NCI-H2171 treated with DMSO at 0.1 percent for 48 hours (cell line): Measurements from ENCODE around the gene ELK4.
A peak's percentile ranks its signal among the peaks of the same experiment; 100 is the strongest.
"Not testable (repeated sequence)": the region's sequence is repeated elsewhere in the genome, so short reads cannot be mapped to it uniquely, and the experiment has no call there.

Experiments
- DNase-seq: peaks from one replicate; lab custom pipeline; 2025; lab: John Stamatoyannopoulos, UW

ELK4 gene

DNA sequence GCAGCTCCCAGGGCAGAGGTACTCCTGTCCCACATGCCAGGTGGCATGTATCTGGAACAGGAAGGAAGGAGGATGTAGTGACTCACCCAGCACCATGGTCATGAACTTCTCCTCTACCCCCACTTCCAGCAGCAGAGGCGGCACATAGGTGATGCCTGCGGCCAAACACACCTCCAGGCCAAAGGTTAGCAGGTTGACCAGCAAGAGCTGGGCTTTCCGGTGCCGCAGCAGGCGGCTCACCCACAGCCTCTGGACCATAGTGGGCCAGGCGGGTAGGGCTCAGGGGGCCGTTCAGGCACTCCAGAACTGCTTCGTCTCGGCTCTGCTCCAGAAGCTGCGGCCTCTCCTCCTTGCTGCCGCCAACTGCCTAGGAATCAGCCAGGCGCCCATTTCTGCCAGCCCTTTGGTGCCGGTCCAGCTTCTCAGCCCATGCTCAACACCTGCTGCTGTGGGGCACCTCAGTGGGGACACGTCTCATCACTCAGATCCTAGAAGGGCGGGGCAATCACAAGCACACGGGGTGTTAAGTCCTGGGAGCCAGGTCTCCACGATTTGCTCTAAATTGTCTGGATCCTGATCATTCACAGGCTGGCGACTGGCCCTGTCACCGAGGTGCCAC is 32.7 kb upstream of the ELK4 start:
- no peak for DNase-seq

DNA sequence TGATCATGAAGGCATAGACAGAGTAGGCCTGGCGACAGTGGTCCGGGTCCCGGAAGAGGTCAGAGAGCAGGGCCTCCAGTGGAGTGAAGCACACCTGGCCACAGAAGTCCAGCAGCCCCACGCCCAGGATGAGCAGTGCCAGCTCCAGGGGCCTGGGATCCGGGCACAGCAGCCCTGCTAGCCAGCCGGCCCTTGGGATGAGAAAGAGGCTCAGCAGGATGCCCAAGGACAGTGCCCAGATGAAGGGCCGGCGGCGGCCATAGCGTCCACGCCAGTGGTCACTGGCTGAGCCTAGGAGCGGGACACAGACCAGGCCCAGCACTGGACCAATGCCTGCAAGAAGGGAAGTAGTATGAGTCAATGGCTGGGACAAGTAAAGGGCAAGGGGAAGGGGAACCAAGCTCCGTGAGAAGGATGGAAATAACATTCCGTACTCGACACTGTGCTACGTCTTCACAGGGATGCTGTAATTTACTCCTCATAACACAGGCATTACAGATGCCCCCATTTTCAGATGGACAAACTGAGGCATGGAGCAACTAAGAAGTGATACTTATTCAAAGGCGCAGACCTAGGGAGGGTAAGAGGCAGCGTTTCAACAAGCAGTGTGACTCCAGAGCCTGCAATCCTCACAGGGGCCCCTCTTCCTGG is 31.6 kb upstream of the ELK4 start:
- DNase-seq, result no peak

DNA sequence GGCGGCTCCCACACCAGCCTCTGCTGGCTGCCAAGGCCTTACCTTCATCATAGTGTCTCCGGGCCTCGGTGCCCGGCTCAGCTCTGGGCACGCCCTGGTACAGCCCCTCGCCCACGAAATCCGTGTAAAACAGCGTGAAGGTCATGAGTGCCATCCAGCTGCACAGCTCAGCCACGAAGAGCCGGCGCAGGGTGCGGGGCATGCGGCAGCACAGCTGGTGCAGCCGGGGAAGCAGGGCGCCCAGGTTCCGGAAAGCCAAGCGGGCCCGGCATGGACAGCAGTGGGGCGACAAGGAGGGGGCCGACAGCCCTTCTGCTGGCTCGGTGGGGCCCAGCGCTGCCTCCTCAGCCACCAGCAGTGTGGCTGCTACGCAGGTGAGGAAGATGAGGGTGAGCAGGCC is 31.0 kb upstream of the ELK4 start:
- DNase-seq, result no peak

DNA sequence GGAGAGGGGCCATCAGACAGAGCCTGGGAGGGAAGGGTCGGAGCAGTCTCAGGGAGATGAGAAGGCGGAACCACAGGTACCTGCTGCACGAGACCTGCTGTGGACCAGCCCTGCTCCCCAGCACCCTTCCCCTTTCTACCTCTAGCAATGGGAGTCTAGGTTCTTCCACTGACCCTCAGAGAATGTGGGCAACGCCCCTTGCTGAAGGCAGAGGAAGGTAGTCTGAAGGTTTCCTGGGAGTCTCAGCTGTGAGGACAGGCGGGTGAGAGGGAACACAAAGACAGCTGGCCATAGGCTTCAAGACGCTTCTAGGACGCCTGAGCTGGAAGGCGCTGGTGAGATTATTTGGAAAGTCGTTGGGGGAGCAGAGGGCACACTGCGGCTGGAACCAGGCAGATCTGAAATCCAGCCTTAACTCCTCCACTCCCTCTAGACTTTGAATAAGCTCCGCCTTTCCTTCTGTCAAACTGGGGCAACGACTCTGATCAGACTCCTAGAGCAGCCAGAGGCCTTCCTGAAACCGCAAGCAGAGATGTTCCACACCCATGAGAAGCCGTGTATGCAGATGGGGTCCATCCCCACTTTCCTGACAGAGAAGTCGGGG is 30.4 kb upstream of the ELK4 start:
- DNase-seq, result peak; percentile 69

DNA sequence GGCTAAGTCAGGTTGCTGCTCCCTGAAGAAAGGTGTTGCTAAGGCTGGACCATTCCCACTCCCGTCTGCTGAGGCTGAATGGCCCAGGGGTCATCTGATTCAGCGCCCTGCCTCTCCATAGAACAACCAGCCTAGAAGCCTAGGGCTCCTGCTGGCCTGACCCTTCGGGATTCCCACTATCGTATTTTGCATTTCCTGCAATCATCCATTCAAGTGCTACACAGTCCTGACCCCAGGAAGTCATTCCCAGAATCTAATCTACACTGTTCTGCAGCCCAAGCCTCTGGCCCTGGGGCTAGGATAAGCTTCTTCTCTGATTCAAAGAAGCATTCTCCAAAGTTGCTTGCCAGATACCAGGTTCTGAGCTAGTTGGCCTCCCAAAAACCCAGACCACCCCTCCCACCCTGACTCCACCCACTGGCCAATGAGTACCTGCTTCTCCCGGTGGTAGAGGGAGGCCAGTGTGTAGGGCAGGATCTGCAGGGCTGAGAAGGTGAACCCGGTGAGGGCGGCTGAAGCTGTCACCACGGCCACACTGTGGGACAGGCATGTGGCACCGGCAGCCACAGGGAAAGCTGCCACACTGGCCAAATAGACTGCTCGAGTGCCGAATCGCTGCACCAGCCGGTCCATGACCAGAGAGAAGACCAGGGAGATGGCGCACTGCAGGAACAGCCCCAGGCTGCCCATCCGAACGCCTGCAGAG is 29.8 kb upstream of the ELK4 start:
- no peak for DNase-seq

DNA sequence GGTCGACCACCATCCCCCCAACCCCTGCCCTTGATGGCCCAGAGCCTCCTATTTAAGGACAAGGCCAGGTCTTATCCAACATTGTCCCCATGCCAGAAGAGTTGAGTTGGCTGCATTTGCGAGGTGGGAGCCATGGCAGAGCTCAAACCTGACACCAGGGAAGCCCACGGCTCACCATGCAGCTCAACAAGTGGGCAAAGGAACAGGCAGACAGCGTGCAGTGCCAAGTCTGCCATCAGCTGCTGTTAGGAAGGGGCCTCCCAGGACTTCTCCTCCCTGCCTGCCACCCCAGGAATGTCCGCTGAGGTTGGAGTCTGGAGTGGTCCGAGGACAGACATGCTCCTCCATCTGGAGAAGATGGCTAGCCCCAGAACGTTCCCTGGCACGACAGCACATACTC is 28.6 kb upstream of the ELK4 start:
- DNase-seq, result no peak

DNA sequence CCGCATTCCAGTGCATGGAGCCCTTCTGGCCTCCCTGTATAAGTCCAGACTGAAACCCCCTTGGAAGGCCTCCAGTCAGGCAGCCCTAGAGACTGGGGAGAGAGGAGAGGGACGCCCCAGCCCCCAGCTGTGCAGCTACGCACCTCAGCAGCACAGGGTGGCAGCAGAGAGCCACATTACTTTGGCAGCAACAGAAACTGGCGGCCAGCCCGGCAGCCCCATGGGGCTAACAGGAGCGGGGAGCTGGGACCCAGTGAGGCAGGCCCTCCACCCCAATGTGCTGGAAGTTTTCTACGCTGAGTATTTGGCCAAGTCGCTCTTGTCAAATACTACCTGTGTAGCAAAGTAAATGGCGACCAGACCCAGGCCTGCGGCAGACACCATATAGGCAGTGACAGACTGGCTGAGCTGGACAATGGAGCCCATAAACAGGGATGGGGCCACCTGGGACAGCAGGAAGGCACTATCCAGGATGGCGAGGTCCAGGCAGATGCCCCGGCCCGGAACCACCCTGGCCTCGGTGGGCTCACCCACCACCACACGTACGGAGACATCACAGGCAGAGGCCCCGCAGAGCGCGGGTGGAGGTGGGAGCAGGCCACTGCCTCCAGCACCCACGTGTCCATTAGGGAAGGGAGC is 27.3 kb upstream of the ELK4 start:
- DNase-seq, result peak; percentile 75

DNA sequence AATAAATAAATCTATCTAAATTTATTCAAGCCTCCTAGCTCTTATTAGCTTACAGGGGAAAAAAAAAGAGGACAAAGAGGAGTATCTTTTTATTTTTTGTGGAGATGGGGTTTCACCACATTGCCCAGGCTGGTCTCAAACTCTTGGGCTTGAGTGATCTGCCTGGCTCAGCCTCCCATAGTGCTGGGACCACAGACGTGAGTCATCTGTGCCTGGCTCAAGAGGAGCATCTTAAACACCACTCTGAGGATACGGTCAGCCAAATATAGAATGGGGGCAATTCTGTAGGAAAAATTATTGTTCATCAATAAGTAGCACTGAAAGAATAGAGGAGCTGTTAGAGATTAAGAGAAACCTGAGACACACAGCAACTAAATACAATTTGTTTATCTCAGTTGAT is 24.4 kb upstream of the ELK4 start:
- DNase-seq, result peak; percentile 41

DNA sequence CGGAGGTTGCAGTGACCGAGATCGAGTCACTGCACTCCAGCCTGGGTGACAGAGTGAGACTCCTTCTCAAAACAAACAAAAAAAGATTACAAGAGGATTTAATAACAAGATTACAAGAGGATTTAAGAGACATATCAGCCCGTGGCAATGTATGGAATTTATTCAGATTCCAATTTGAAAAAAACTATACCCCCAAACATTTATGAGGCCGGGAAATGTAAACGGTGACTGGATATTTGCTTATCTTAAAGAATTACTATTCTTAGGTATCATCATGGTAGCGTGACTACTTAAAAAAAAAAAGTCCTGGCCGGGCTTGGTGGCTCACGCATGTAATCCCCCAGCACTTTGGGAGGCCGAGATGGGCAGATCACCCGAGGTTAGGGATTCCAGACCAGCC is 21.2 kb upstream of the ELK4 start:
- DNase-seq, result no peak

DNA sequence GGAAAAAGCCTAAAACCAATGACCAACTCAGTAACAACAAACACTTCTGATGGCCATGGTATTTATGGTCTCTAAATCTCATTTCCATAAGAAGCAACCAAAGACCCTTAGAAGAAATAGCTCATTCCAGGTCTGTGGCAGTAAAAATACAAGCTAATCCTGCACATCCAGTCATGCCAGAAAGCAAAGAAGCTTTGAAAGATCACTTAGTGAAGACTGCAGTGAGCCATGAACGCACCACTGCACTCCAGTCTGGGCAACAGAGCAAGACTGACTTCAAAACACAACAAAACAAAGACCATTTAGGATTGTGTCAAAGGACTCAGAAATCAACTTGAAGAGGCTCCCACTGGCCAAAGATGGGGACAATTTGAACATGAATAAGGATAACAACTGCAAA is 18.4 kb upstream of the ELK4 start:
- peak; percentile 30 for DNase-seq

DNA sequence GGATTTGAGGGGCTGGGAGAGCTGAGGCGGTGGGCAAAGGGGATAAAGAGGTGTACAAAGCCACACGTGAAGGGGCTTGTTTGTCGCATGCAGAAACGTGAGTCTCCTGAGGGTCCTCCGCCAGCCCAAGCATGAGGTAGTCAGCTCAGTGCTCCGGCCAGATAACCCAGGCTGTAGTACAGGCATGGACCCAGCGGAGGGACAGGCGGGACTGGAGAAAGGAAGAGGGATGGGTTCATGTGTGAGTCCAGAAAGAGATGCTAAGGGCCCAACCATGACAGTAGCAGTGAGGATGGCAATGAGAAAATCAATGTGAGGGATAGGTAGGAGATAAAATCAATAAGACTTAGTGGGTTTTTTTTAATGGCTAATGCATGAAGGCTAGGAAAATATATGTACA is 13.7 kb upstream of the ELK4 start:
- DNase-seq, result no peak

DNA sequence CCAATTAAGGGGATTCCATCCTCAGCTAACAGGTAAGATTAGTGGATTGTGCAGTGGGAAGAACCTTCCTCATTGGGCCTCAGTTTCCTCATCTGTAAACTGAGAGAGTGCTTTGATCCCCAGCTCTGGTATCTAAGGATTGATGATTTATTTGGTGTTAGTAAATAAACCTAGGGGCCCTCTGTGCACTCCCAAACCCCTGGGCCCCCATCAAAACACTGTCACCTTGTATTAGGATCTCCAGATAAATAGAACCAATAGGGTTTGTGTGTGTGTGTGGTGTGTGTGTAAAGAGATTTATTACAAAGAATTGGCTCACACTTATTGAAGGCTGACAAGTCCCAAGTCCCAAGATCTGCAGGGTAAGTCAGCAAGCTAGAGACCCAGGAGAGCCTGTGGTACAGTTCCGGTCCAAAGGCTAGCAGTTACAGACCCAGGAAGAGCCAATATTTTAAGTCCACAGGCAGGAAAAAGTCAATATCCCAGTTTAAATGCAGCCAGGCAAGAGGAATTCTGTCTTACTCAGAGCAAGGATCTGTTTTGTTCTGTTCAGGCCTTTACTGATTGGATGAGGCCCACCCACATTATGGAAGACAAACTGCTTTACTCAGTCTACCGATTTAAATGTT is 11.0 kb upstream of the ELK4 start:
- DNase-seq, result no peak

DNA sequence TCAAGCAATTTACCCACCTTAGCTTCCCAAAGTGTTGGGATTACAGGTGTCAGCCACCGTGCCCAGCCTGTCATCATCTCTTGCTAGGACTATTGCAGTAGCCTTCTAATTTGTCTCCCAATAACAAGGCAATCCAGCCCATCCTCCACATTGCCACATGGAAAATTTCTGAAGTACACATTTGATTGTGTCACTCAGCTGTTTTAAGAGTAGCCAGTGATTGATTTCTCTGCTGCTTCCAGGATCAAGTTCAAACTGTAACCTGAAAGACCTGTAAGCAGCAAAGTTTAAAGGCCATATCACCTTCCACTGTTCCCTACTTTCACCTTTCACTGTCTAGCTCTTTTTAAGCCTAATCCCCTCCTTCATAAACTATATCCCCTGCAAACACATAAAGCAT is 7.8 kb upstream of the ELK4 start:
- no peak for DNase-seq

DNA sequence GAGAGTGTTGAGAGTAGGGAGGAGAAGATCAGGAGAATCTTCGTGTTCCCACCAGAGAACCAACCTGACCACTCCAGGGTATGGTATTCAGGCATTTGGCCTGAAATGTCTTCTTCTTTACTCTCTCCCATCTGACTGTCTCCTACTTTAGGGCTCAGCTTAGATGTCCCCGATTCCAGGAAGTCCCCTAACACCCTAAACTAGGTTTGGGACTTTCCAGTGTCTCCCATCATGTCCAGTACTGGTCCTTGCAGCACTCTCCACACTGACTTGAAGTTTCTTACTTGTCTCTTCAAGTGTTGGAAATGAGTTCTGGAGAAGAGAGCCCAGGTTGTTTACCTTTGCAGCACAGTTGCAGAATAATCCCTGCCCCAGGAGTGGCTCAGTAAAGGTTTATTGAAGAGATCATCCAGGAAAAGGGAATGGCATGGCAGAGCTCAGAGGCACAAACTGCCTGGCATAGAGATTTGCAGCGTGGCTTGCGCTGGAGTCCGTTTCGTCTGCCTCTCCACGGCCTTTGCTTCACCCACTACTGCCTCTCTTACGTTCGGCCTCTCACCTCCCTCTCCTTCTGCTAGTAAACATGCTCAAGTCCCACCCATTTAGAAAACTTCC is 6.2 kb upstream of the ELK4 start:
- DNase-seq, result no peak

DNA sequence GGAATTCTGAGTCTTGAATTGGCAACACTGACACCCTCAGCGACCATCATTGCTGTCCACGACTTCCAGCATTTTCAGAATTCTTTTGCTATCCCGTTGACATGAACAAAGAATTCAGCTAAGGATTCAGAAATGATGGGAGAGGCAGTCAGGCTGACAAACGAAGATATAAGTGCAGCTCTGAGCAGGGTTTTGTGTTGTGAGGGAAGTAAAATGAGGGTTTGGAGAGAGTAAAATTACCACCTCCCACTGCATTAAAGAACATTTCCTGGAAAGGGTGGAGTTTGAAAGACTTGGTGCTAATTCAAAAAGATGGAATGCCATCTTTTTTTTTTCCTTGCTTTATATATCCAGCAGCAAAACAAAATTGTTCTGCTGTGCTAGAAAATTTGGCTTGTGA is 4.9 kb upstream of the ELK4 start:
- DNase-seq, result no peak

DNA sequence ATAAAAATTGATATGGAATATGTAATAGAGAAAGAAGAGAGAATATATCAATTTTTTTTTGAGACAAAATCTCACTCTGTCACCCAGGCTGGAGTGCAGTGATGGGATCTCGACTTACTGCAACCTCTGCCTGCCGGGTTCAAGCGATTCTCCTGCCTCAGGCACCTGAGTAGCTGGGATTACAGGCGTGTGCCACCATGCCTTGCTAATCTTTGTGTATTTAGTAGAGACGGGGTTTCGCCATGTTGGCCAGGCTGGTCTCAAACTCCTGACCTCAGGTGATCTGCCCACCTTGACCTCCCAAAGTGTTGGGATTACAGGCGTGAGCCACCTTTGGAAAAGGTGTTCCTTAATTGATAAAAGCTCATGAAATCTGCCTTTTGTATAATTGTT is 4.3 kb upstream of the ELK4 start:
- not testable (repeated sequence) for DNase-seq

DNA sequence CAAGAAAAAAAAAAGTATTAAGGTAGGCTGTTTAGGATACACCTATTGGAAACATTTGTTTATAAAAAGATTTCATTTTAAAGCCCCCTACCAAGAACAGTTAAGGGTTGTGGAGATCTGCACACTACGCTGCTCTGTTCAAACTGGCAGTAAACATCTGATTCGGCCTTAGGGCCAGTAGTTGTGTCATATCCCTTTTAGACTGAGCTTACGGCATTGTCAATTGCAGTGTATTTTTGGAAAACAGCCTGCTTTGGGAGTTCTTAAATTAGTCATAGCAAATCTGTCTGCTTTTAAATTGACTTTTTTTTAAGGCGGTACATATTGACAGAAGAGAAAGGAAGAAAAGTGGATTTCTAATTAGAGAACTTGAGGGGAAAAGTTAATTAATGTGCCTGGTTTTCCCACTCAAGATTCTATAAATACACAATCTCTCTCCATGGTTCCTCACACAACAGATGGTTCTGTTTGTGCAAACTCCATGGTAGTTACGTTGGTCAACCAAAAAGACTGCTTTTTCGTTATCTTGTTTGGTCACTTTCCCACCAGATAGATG is 1.7 kb upstream of the ELK4 start:
- no peak for DNase-seq

DNA sequence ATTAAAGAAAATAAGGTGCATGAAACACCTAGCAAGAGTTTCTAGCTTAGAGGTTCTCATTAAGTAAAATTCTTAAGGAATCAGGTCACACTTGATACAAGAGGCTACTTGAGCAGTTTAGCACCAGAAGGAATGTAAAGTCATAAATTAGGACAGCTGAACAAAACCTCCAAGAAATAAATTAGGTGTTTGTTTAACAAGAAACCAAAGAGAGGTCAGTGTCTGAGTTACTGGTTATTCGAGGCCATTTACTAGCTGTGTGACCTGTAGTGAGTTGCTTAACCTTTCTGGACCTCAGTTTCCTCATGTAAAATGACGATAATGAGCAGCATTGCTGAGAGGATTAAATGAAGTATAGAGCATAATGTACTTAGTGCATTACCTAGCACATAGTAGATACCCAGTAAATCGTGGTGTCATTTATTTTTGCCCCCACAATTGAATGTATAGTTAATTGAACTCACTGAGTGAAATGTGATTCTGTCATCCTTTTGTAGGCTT is 908 bp upstream of the ELK4 start:
- DNase-seq, result no peak

DNA sequence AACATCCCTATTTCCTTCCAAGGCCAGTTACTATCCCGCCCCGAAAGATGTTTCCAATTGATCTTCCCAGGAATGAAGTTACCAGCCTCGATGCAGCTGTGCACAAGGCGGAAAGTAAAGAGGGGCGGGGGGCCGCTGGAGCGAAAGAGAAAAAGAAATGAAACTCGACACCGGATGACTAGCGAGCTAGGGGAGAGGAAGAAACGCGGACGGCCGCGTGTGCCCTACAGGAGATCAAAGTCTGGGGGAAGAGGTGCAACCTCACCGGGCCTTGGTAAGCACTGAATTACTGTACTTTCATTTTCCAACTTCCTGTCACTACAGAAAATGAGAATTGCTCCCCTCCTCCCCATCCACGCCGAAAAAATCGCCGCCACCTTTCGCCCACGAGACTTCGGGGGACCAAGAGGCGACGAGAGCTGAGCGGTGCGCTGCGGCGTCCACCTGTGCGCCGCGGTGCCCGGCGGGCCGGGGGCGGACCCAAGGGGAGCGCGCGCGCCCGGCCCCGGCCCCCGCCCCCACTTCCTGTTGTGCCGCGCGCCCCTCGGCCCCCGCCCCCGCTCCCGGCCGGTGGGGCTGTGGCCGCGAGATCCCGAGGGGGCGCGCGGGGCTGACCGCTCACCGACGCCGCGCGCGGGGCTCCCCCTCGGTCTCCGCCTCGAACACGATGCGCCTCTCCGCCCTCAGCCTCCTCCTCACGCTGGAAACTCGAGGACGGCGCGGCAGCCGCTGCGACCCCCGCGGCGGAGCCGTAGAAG is 622 bp downstream of the ELK4 start:
- peak; percentile 88 for DNase-seq

DNA sequence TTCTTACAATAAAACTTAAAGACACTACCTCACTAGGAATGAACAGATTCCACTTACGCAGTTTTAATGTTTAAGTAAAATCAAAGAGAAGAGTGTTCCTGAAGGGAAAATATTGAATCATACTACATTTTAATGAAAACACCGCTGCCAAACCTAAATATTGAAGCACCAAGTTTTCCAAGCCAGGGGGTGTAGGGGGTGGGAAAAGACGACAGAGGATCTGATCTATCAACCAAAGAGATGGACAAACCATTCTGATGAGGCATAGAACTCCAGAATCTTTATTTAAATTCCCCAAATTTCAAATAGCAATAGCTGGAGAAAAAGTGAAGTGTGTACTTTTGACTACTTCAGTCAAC is 1.2 kb downstream of the ELK4 start:
- DNase-seq, result no peak

DNA sequence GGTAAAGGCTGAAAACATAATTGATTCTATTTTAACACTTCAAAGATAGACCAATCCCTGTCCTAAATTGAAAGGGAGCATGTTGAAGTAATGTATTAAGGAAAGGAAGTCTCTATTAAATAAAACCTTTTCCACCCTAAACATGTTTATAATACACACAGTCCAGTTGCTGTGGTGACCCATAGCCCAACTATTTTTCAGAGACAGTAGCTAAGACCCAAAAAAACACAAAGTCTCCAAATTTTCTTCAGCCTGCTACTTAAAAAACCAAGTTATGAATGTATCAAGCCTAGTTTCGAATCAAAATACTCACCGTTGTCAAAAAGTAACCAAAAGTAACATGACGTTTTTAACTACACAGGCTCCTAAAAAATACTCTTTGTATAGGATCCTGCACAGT is 1.6 kb downstream of the ELK4 start:
- no peak for DNase-seq
